Measurements from ENCODE around the gene OR14A16.

DNA sequence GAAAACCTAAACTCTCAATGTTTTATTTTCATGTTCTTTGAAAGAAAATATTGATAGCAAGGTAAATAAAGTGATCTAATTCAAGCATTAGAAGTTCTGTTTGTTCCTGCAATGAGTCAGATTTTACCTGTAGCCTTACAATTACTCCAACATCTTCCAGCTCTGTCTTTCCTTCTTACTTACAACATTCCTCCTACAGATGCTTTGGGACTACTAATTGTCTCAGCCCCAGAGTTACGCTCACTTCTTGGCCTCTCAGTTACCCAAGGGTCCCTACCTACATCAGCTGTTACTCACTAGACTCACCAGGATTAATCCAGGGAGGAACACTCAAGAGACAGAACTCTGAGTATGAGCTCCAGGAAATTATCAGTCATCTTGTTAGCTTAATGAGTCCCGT lies 26.4 kb downstream of the OR14A16 start:
- no peak for TF ChIP-seq EZH2 (IDR thresholded peaks at IDR 0.05; ENCODE audit: borderline replicate concordance, low read length)
- TF ChIP-seq, protein P1, sequence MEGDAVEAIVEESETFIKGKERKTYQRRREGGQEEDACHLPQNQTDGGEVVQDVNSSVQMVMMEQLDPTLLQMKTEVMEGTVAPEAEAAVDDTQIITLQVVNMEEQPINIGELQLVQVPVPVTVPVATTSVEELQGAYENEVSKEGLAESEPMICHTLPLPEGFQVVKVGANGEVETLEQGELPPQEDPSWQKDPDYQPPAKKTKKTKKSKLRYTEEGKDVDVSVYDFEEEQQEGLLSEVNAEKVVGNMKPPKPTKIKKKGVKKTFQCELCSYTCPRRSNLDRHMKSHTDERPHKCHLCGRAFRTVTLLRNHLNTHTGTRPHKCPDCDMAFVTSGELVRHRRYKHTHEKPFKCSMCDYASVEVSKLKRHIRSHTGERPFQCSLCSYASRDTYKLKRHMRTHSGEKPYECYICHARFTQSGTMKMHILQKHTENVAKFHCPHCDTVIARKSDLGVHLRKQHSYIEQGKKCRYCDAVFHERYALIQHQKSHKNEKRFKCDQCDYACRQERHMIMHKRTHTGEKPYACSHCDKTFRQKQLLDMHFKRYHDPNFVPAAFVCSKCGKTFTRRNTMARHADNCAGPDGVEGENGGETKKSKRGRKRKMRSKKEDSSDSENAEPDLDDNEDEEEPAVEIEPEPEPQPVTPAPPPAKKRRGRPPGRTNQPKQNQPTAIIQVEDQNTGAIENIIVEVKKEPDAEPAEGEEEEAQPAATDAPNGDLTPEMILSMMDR (conservative IDR thresholded peaks at IDR 0.05 in 1 of 2, IDR thresholded peaks at IDR 0.05 in 1 of 2; ENCODE audit: extremely low read depth in 1 of 2, insufficient read depth in 1 of 2, low read depth in 1 of 2, low read length in 2 of 2): no peak

Measured in mammary epithelial cell (primary cell).